Stimulated activated CD4-positive, alpha-beta T cell treated with anti-CD3 and anti-CD28 coated beads, Interleukin-12 subunit alpha, Interleukin-12 subunit beta, amount 100 ng/mL, for 4 hours (primary cell): ENCODE data around the gene KIF14.
"Not testable (repeated sequence)": the region's sequence is repeated elsewhere in the genome, so short reads cannot be mapped to it uniquely, and the experiment has no call there.

Experiments
- DNase-seq: peaks from one replicate; pipeline ENCODE4 v3.0.0-alpha.2; 2020

The KIF14 gene

GRCh38 chr1:200630515-200630899 lies 10.0 kb upstream of the KIF14 start:
- DNase-seq = not testable (repeated sequence)

GRCh38 chr1:200629876-200630514 lies 9.4 kb upstream of the KIF14 start:
- DNase-seq = no peak

- peak; percentile 17 for DNase-seq
Observed at GRCh38 chr1:200628223-200628881, 7.8 kb upstream of the KIF14 start.

- no peak for DNase-seq
Observed at GRCh38 chr1:200627575-200628222, 7.1 kb upstream of the KIF14 start.

- DNase-seq = no peak
Observed at GRCh38 chr1:200626853-200627534, 6.4 kb upstream of the KIF14 start.

GRCh38 chr1:200625381-200625824 lies 4.9 kb upstream of the KIF14 start:
- DNase-seq = no peak

GRCh38 chr1:200624679-200625335 lies 4.3 kb upstream of the KIF14 start:
- DNase-seq = no peak

- DNase-seq = no peak
Observed at GRCh38 chr1:200619894-200620272, 668 bp downstream of the KIF14 start.

DNA sequence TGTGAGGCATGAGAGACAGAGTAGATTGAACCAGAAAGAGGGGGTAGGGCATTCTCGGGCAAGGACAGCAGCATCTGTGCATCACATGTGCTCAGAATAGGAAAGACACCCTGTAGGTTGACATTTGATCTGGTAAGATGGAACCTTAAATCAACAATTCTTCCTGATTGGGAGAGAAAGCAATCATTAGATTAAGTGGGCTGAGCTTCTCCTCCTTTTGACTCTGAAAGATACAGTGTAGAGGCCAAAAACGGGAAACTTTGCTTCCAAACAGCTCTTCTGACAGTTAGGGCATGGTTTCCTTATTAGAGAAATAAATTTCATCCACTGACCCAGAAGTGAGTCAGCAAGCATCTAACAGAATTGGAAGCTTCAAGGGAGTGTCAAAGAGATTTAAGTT lies 9.7 kb downstream of the KIF14 start:
- no peak for DNase-seq

- no peak for DNase-seq
Observed at GRCh38 chr1:200602632-200603031, 17.9 kb downstream of the KIF14 start.

GRCh38 chr1:200590001-200590400 lies 30.6 kb downstream of the KIF14 start:
- no peak for DNase-seq

GRCh38 chr1:200588698-200589097 lies 31.9 kb downstream of the KIF14 start:
- no peak for DNase-seq

DNA sequence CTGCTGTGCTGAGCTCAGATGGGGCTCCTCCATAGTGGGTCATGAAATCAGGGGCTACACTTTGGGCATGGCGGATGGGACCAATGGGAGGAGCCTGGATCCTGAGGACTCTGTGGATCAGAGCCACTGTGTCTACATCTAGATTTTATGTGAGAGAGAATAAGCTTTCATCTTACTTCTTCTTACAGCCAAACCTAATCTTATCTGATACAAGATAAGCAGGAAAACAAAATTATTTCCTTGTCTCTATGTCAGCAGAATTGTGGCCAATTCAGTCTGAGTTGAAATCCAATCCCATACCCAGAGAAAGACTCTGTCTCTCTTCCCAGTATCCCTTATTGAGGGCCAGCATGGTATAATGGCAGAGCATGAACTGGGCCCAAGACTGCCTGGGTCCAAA lies 56.2 kb downstream of the KIF14 start:
- no peak for DNase-seq

GRCh38 chr1:200561856-200562214 lies 58.7 kb downstream of the KIF14 start:
- no peak for DNase-seq

DNA sequence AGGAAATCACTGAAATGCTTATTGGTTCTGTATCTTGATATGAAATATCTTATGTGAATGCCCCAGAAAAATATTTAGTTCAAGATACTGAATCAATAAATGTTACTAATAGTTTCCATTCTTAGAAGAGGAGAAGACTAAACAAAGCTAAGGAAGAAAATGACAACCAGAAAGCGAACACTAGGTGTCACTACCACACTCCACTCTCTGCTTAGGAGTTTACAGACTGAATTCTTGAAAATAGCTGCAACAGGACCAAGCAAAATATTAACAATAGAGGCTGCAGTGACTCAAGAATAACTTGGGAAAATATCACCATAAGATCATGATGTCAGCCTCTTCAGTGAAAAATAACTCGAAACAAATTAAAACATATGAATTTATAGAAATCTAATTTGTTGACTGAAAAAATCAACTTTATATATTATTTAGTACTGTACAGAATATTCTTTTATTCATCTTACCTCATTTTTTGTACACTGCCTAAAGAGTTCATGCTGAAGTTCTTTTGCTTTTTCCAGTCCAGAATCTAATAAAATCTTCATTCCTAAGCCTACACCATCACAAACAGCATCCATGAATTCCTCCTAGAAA lies 61.6 kb downstream of the KIF14 start:
- no peak for DNase-seq

- DNase-seq = no peak
Observed at GRCh38 chr1:200556002-200556401, 64.5 kb downstream of the KIF14 start.

DNA sequence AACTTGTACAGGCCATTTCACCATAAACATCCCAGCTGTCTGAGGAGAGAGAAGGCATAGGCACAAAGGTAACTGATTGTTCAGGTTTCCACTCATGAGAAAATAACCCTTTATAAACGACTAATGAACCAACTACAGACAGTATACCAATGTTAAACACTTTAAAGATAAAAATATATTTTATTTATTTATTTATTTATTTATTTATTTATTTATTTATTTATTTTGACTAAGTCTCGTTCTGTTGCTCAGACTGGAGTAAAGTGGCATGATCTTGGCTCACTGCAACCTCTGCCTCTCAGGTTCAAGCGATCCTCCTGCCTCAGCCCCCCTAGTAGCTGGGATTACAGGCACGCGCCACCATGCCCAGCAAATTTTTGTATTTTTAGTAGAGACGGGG lies 67.8 kb downstream of the KIF14 start:
- DNase-seq = not testable (repeated sequence)

DNA sequence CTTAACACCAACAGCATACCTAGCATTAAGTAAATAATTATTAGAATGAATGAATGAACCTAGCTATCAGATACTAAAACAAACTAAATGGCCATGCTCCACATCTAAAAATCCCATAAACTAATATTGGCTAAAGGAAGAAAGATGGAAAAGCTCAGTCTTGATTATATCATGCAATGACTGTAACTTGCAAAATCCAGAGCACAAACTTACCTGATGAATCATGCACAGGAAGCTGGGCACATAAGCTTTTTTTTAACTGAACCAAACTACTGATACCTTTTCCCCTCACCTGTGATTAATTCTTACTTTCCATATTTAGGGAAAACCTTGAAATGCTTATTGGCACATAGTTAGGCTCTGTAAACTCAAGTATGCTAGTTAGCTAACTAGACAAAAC lies 70.2 kb downstream of the KIF14 start:
- no peak for DNase-seq

DNA sequence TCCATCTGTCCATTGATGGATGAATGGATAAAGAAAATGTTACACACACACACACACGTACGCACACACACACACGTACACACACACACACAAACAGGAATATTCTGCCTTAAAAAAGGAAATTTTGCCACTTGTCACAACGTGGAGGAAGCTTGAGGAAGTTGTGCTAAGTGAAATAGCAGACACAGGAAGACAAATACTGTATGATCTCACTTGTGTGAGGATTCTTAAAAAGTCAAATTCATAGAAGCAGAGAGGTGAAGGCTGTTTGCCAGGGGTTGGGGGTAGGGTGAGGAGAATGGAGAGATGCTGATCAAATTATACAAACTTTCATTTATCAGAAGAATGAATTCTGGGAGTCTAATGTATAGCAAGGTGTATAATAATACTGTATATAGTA lies 73.2 kb downstream of the KIF14 start:
- no peak for DNase-seq

GRCh38 chr1:200546577-200546976 lies 74.0 kb downstream of the KIF14 start:
- DNase-seq = no peak

DNA sequence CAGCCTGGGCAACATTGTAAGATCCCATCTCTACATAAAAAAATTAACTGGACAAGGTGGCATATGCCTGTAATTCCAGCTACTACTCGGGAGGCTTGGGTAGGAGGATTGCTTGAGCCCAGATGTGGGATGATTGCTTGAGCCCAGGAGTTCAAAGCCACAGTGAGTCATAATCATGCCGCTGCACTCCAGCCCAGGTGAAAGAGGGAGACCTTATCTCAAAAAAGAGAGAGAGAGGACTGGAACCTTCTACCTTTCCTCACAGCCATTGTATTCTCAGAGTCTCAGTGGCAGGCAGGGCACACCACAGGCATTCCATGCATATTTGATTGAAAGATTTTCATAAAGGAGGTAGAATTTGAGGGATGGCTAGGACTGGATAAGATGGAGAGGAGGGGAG lies 78.4 kb downstream of the KIF14 start:
- DNase-seq = no peak

DNA sequence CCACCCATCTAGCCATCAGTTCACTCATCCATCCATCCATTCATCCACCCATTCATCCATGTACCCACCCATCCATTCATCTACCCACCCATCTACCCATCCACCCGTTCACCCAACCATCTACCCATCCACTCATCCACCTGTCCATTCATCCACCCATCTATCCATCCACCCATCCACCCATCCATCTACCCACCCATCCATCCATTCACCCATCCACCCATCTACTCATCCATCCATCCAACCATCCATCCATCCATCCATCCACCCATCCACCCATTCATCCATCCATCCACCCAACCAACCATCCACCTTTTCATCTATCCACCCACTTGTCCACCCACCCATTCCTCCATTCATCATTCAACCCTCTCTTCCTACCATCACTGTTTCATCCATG lies 80.3 kb downstream of the KIF14 start:
- no peak for DNase-seq

- no peak for DNase-seq
Observed at GRCh38 chr1:200538179-200538578, 82.4 kb downstream of the KIF14 start.
